Right atrium auricular region (tissue), 2 donors: ENCODE measurements around the gene TP53TG3E. TPM values are rescaled to one million over a fixed set of nuclear protein-coding genes. Genes with fewer than 3 reads are reported as not detected.
"Not testable (repeated sequence)": the region's sequence is repeated elsewhere in the genome, so short reads cannot be mapped to it uniquely, and the experiment has no call there.

Experiments used
- DNase-seq: peaks from one replicate; pipeline ENCODE4 v3.0.0-alpha.2; 2019; ENCODE audit warnings: low spot score
- H3K27ac ChIP-seq, 2 donors: fragments of 200-600 bp; sonication (generic); 1 replicate in 1 of 2; 2 replicates in 1 of 2; pipeline ENCODE4 v1.5.1; 2016 to 2019
- H3K27me3 ChIP-seq, 2 donors: fragments of 200-600 bp; sonication (generic); one replicate each; pipeline versions ENCODE4 v1.5.1 to v1.6.0; 2017 to 2019
- H3K36me3 ChIP-seq: fragments of 200-600 bp; sonication (generic); one replicate; pipeline ENCODE4 v1.5.1; 2016
- H3K4me1 ChIP-seq, 2 donors: fragments of 200-600 bp; sonication (generic); one replicate each; pipeline versions ENCODE4 v1.5.1 to v1.6.0; 2017 to 2019
- H3K4me3 ChIP-seq, 2 donors: fragments of 200-600 bp; sonication (generic); 1 replicate in 1 of 2; 2 replicates in 1 of 2; pipeline ENCODE4 v1.5.1; 2017 to 2019; ENCODE audit warnings: mild to moderate bottlenecking in 1 of 2, moderate library complexity in 1 of 2
- H3K9me3 ChIP-seq, 2 donors: fragments of 200-600 bp; sonication (generic); one replicate each; pipeline ENCODE4 v1.5.1; 2019
- total RNA-seq, 2 donors: library from RNA; depleted of rRNA; stranded (reverse); fragments of >200 nt; gene quantifications; one replicate each; pipeline ENCODE4 v1.1.0, GENCODE V29; 2016

TP53TG3E gene, protein sequence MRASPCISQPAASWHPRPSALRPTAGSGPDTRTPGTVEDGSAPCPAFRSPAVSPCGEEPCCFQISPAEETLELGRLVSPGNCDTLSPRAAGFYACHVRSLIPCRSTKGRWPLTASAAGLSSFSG
- total RNA-seq: not detected

DNA sequence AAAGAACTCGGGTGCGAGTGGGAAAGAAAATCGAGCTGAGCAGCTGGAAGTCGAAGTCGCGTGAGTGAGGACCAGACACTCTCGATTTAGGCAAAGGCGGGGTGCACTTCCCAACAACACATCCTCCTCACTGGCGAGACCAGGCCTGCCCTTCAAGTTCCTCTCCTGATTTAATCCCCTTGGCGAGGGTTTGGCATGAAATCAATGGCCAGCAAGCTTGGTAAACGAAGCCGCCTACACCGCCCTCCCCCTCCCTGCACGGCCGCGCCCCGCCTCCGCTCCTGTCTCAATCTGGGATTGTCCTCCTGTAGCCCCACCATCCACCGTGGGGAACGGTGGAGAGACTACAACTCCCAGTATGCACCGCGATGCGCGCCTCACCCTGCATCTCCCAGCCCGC is at the start of gene TP53TG3E:
Gene TP53TG3E (plus strand): TSS at position 301 of the 400 bp plus-strand sequence. CDS start 68 bp downstream, at position 369.
- not testable (repeated sequence) for H3K27me3 ChIP-seq, DNase-seq, H3K9me3 ChIP-seq, H3K27ac ChIP-seq, H3K4me1 ChIP-seq, H3K36me3 ChIP-seq, H3K4me3 ChIP-seq

DNA sequence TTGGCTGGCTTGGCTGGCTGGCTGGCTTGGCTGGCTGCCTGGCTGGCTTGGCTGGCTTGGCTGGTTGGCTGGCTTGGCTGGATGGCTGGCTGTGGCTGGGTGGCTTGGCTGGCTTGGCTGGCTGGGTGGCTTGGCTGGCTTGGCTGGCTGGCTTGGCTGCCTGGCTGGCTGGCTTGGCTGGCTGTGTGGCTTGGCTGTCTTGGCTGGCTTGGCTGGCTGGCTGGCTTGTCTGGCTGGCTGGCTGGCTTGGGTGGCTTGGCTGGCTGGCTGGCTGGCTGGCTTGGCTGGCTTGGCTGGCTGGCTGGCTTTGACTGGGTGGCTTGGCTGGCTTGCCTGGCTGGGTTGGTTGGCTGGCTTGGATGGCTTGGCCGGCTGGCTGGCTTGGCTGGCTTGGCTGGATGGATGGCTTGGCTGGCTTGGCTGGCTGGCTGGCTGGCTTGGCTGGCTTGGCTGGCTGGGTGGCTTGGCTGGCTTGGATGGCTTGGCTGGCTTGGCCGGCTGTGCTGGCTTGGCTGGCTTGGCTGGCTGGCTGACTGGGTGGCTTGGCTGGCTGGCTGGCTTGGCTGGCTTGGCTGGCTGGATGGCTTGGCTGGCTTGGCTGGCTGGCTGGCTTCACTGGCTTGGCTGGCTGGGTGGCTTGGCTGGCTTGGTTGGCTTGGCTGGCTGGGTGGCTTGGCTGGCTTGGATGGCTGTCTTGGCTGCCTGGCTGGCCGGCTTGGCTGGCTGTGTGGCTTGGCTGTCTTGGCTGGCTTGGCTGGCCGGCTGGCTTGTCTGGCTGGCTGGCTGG is 32.3 kb downstream of the TP53TG3E start:
- H3K27me3 ChIP-seq, H3K4me1 ChIP-seq, H3K9me3 ChIP-seq, H3K4me3 ChIP-seq, H3K36me3 ChIP-seq, H3K27ac ChIP-seq: not testable (repeated sequence)
- DNase-seq: peak; percentile 78

DNA sequence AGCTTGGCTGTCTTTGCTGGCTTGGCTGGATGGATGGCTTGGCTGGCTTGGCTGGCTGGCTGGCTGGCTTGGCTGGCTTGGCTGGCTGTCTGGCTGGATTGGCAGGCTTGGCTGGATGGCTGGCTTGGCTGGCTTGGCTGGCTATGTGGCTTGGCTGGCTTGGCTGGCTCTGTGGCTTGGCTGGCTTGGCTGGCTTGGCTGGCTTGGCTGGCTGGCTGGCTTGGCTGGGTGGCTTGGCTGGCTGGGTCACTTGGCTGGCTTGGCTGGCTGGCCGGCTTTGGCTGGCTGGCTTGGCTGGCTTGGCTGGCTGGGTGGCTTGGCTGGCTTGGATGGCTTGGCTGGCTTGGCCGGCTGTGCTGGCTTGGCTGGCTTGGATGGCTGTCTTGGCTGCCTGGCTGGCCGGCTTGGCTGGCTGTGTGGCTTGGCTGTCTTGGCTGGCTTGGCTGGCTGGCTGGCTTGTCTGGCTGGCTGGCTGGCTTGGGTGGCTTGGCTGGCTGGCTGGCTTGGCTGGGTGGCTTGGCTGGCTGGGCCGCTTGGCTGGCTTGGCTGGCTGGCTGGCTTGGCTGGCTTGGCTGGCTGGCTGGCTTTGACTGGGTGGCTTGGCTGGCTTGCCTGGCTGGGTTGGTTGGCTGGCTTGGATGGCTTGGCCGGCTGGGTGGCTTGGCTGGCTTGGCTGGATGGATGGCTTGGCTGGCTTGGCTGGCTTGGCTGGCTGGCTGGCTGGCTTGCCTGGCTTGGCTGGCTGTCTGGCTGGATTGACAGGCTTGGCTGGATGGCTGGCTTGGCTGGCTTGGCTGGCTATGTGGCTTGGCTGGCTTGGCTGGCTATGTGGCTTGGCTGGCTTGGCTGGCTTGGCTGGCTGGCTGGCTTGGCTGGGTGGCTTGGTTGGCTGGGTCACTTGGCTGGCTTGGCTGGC is 33.8 kb downstream of the TP53TG3E start:
- H3K9me3 ChIP-seq, H3K4me3 ChIP-seq, H3K36me3 ChIP-seq, H3K27ac ChIP-seq, H3K4me1 ChIP-seq, H3K27me3 ChIP-seq: not testable (repeated sequence)
- DNase-seq: peak; percentile 83

DNA sequence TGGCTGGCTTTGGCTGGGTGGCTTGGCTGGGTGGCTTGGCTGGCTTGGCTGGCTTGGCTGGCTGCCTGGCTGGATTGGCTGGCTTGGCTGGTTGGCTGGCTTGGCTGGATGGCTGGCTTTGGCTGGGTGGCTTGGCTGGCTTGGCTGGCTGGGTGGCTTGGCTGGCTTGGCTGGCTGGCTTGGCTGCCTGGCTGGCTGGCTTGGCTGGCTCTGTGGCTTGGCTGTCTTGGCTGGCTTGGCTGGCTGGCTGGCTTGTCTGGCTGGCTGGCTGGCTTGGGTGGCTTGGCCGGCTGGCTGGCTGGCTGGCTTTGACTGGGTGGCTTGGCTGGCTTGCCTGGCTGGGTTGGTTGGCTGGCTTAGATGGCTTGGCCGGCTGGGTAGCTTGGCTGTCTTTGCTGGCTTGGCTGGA is 34.4 kb downstream of the TP53TG3E start:
- H3K4me1 ChIP-seq, H3K9me3 ChIP-seq, H3K36me3 ChIP-seq, H3K4me3 ChIP-seq, H3K27me3 ChIP-seq, H3K27ac ChIP-seq: not testable (repeated sequence)
- DNase-seq: peak; percentile 60

DNA sequence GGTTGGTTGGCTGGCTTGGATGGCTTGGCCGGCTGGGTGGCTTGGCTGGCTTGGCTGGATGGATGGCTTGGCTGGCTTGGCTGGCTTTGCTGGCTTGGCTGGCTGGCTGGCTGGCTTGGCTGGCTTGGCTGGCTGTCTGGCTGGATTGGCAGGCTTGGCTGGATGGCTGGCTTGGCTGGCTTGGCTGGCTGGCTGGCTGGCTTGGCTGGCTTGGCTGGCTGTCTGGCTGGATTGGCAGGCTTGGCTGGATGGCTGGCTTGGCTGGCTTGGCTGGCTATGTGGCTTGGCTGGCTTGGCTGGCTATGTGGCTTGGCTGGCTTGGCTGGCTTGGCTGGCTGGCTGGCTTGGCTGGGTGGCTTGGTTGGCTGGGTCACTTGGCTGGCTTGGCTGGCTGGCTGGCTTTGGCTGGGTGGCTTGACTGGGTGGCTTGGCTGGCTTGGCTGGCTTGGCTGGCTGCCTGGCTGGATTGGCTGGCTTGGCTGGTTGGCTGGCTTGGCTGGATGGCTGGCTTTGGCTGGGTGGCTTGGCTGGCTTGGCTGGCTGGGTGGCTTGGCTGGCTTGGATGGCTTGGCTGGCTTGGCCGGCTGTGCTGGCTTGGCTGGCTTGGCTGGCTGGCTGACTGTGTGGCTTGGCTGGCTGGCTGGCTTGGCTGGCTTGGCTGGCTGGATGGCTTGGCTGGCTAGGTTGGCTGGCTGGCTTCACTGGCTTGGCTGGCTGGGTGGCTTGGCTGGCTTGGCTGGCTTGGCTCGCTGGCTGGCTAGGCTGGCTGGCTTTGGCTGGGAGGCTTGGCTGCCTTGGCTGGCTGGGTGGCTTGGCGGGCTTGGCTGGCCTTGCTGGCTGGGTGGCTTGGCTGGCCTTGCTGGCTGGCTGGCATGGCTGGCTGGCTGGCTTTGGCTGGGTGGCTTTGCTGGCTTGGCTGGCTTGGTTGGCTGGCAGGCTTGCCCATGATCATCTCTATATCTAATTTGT is 35.3 kb downstream of the TP53TG3E start:
- peak; percentile 79 for DNase-seq
- not testable (repeated sequence) for H3K27me3 ChIP-seq, H3K9me3 ChIP-seq, H3K27ac ChIP-seq, H3K4me3 ChIP-seq, H3K36me3 ChIP-seq, H3K4me1 ChIP-seq

Other genes with a start within 250 kb of the TP53TG3E start
- gene TP53TG3C, start 110.1 kb upstream of the TP53TG3E start, total RNA-seq: not detected
- not detected for gene TP53TG3B, start 56.5 kb downstream of the TP53TG3E start, total RNA-seq
- gene TP53TG3F, start 155.3 kb downstream of the TP53TG3E start, total RNA-seq: not detected